GM19193 (cell line): Measurements from ENCODE around the gene NFIB.

ENCODE experiments used
- POLR2A ChIP-seq: IDR thresholded peaks from 4 replicates; pipeline ENCODE4 v1.6.1; 2011; ENCODE audit not compliant: insufficient read depth, insufficient read length; ENCODE audit errors: extremely low read depth

NFIB gene

GRCh38 chr9:14242150-14242805, 71.7 kb downstream of the NFIB start:
- TF ChIP-seq POLR2A = no peak

DNA sequence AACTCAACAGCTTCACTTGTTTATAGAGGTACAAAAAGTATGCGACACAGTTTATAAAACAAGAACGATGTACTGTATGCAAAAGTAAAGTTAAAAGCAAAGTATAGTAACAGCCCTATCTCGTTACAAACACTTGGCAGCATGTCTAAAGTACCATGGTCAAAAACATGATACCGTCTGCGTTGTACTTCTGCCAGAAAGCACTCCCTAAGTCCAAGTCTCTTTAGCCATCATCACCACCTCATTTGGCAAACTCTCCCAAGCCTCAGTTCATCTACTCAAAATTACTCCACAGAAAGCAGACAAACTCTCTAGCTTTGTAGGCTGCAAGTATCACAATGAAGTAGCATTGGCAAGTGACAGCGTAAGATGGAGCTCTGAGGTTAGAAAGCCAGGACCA, 73.4 kb downstream of the NFIB start:
- no peak for TF ChIP-seq POLR2A

DNA sequence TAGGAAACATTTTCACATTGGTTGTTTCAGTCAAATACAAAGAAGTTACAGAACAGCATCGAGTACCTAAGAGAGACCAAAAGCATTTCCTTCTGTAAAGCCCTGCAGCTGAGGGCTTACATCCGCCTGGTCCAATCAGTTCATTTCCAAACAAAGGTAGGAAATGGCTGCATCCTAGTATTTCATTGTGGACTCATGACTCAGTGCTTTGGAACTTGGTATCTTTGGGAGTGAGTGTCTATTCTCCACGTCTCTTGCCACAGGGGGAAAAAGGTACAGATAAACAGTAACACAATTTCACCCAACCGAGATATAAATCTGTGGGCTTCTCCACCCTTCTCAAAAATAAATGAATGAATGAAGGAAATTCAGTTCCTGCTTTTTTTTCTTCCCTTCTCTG, 75.4 kb downstream of the NFIB start:
- TF ChIP-seq POLR2A = no peak

- no peak for TF ChIP-seq POLR2A
Observed at GRCh38 chr9:14238079-14238478, 75.9 kb downstream of the NFIB start.

- TF ChIP-seq POLR2A = no peak
Observed at GRCh38 chr9:14236591-14236990, 77.3 kb downstream of the NFIB start.

DNA sequence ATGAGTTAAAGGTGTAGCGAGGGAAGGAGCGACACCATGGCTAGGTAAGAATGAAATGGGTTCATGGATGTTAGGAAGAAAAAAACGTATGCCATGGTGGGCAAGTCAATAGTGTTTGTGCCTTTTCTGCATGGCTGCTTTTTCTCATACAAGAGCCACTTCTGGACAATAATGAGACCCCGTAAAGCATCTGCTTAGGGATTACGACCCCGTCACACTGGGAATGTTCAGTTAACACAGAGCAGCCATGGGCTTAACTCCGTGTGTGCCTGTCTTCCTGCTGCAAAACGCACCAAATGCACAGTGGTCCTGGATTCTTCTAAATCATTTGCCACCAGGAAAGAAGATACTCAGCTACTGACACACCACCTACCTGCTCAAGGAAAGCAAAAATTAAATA, 81.8 kb downstream of the NFIB start:
- TF ChIP-seq POLR2A = no peak

DNA sequence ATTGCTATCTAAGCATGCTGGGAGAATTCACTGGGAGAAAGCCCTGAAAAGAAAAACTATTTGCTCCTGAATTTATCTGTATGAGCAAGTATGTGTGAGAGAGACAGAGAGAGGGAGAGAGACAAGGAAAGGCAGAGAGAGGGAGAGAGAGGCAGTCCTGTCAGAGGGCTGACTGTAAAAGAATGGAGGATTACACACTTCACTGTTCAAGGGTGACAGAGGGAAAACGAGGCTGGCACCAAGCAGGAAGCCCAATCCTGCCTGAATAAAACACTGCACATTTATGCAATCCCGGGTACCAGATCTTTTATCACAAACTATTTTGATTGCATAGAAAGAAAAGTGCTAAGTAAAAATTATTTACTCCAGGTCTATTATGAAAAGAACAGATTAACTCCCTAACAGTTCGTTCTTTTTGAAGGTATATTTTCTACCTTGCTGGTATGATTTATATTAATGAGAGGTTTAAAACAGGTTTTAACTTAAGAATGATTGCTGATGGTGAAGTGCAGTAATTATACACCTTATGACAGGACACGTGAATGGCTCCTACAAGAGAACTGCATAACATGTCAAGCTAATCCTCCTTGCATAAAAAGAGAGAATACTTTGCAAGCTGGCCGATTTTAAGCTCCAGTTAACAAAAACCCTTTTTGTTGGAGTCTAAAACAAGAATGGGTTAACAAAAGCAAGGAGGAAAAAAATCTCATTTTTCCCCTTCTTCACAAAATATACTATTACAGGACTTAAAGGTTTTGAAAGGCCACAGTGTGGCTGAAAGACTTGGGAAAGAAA, 82.5 kb downstream of the NFIB start:
- no peak for TF ChIP-seq POLR2A

- TF ChIP-seq POLR2A = no peak
Observed at GRCh38 chr9:14228602-14229001, 85.3 kb downstream of the NFIB start.

GRCh38 chr9:14226855-14227532, 86.9 kb downstream of the NFIB start:
- no peak for TF ChIP-seq POLR2A

DNA sequence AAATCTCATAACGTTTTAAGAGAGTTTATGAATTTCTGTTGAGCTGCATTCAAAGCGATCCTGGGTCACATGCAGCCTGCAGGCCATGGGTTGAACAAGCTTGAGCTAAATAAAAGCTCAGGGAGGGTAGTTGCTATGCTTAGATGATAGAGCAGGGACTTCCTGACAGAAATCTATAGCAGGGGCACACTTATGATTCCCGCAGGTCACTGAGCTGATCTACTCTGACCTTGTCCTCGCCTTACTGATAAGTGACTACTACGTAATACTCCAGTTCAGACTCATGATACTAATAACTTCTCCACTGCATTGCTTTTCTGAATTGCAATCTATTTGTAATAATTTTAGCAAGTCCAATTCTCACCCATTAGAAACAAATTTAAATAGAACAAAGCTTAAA, 90.9 kb downstream of the NFIB start:
- no peak for TF ChIP-seq POLR2A

DNA sequence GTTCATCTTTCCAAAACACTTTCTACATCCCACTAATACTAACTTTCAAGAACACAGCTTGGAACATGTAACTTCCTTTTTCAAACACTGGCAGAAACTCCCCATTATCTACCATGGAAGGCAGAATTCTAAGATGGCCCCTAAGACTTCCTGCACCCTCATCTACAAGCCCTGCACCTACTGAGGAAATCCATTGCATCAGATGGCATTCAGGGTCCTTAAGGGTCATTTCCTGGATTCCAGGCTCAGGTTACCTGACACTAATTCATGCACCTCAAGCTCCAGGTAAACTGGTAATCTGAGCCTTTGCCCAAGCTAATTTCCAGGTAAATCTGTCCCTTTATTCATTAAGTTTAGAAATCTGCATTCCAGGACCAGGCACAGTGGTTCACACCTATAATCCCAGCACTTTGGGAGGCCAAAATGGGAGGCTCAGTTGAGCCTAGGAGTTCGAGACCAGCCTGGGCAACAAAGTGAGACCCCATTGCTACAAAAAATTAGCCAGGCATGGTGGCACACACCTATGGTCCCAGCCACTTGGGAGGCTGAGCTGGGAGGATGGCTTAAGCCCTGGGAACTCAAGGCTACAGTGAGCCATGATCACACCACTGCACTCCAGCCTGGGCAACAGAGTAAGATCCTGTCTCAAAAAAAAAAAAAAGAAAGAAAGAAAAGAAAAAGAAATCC, 91.6 kb downstream of the NFIB start:
- no peak for TF ChIP-seq POLR2A

DNA sequence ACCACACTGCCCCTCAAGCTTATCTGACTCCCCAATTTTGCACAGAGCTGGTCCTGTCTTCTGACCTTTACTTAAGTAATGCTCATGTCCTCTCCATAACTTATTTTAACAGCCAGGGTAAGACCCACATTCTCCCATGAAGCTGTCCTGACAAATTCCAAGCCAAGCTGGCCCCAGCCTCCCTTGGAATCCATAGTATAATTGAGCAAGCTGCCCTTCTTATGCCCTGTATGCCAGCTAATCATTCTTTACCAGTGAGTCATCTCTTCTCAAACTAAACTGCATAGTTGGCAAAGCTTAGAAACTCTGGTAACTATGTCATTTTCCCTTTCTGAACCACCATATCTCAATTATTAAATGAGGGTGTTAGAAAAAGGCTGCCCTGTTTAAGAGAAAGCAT, 92.4 kb downstream of the NFIB start:
- no peak for TF ChIP-seq POLR2A

DNA sequence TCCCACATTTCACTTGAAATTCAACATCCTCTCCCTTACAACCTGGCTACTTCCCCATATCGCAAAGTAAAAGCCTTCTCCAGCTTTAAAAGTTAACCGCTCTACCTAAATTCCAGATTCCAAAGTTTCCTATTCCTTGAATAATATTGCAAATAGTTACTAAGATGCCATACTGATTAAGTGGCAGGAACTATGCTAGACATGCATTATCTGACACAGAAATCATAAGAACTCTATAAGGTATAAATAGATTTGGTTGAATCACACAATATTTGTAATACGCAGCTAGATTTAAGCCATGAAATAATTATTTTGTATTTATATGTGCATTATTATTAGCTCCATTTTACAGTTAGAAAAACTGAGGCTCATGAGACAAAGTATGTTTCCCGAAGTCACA, 92.8 kb downstream of the NFIB start:
- no peak for TF ChIP-seq POLR2A

DNA sequence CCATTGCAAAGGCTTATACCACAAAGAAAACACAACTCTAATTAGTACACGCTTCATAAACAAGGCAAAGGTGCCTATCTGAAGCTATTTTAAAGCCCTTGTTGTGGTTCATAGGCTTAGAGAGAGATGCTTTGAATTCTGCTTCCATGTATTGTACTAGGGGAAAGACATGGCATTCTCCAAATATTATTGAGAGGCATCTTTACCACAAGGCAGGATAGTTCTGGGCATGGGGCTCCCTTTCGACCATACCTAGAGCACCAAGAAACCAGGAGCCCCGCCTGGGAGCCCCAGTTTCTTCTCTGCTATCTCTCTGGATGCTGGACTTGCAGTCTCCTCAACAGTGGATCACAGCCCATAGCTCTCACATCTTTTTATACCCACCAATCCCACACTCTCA, 93.7 kb downstream of the NFIB start:
- TF ChIP-seq POLR2A = no peak

DNA sequence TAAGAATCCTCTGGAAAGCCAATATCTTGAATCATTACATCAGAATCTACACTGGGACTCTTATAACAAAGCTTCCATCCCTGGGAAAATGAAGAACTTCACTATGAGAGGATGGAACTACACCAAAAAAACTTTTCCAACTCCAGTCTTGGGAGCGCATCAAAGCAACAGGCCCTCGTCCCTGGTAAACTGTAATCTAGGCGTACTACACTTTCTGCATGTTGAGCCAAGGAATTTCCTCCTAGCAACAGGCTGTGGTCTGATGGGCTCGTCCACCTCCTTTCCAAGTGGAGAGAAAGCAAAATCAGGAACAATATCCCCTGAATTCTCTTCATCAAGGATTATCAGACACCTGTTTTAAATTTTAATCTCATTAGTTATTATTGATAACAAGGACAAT, 94.1 kb downstream of the NFIB start:
- no peak for TF ChIP-seq POLR2A
